GM21447 (cell line): Measurements from ENCODE around the gene C1orf159.

Source experiments
- ATAC-seq: cut with Tn5 transposase; IDR thresholded peaks from one replicate; pipeline ENCODE4 v1.9.1; 2021; ENCODE audit not compliant: unreplicated experiment

Gene C1orf159

GRCh38 chr1:1054971-1055370, 60.9 kb downstream of the C1orf159 start:
- no peak for ATAC-seq

DNA sequence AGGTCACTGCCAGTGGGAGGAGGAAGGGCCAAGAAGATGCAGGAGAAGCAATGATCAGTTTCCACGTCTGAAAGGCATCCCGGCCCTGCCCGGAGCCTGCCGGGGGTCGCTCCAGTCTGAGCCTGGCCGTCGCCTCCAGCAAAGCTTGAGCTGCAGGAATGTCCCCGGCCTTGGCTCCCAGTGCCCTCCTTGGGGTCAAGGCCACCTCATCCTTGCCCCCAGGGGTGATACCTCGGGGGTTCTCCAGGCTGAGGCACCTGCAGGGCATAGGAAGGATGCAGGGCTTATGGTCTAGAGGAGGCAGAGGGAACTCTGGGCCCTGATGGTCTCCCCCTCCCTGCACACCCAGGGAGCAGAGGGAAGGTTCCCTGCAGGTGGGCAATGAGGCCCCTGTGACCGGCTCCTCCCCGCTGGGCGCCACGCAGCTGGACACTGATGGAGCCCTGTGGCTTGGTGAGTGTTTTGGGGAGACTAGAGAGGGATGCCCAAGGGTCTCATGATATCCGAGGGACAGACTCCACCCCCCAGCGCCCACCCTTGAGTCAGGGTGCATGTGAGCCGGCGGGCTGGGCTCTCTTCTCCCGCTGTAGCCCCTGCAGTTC, 61.7 kb downstream of the C1orf159 start:
- ATAC-seq = no peak

- no peak for ATAC-seq
These were observed 62.2 kb downstream of the C1orf159 start for GRCh38 chr1:1053682-1054081.

DNA sequence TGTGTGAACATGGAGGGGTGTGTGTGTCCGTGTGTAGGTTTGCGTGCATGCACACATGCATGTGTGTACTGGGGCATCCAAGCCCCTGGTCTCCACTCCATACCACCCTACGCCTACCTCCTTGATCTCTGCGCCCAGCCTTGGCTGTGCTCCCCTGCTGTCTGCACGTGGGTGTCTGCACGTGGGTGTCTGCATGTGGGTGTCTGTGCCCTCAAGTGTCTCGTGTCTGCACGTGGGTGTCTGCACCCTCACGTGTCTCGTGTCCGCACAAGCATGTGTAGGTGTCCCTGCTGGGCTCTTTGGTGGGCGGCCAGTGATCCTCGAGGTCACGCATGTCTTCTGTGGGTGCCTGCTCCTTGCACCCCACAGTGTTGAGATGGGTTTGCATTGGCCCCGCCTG, 62.9 kb downstream of the C1orf159 start:
- ATAC-seq = no peak

- no peak for ATAC-seq
These were observed 63.7 kb downstream of the C1orf159 start for GRCh38 chr1:1052003-1052840.

- no peak for ATAC-seq
These were observed 64.6 kb downstream of the C1orf159 start for GRCh38 chr1:1051127-1051810.

DNA sequence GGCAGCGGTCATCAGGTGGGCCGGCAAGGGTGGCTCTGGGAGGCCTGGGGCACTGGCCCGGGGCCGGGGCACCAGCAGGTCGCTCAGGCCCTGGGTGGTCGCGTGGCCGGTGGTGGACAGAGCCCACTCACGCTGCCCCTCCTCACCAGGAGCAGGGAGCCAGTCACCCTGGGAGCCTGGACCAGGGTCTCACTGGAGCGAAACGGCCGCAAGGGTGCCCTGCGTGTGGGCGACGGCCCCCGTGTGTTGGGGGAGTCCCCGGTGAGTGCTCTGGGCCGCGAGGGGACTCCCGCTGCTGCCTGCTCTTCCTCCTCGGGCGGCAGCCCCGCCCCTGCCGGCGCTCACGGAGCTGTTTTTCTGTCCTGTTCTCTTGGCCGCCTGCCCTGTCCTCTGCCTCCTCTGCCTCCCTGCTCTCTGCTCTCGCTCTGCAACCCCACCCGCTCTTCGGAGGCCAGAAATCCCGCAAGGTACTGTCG, 65.3 kb downstream of the C1orf159 start:
- ATAC-seq = no peak

DNA sequence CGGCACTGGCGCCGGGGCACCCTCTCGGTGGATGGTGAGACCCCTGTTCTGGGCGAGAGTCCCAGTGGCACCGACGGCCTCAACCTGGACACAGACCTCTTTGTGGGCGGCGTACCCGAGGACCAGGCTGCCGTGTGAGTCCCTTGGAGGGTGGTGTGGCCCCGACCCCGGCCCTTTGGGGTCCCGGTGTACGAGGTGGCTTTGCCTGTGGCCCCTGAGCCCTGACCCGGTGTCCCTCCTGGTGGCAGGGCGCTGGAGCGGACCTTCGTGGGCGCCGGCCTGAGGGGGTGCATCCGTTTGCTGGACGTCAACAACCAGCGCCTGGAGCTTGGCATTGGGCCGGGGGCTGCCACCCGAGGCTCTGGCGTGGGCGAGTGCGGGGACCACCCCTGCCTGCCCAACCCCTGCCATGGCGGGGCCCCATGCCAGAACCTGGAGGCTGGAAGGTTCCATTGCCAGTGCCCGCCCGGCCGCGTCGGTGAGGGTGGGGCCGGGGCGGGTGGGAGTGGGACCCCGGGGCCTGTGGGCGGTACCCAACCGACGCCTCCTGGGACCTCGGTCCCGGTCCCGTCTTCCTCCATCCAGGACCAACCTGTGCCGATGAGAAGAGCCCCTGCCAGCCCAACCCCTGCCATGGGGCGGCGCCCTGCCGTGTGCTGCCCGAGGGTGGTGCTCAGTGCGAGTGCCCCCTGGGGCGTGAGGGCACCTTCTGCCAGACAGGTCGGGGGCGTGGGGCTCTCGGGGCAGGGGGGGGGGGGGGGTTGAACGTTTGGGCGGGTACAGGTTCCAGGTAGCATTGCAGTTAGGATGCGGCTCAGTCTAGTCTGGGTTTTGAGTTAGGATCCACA, 66.3 kb downstream of the C1orf159 start:
- ATAC-seq = no peak

GRCh38 chr1:1048765-1049164, 67.1 kb downstream of the C1orf159 start:
- ATAC-seq = no peak

- no peak for ATAC-seq
These were observed 67.9 kb downstream of the C1orf159 start for GRCh38 chr1:1047963-1048362.

- ATAC-seq = no peak
These were observed 68.5 kb downstream of the C1orf159 start for GRCh38 chr1:1047407-1047806.

- ATAC-seq = no peak
These were observed 69.1 kb downstream of the C1orf159 start for GRCh38 chr1:1046767-1047166.

- ATAC-seq = no peak
These were observed 69.6 kb downstream of the C1orf159 start for GRCh38 chr1:1046243-1046642.

DNA sequence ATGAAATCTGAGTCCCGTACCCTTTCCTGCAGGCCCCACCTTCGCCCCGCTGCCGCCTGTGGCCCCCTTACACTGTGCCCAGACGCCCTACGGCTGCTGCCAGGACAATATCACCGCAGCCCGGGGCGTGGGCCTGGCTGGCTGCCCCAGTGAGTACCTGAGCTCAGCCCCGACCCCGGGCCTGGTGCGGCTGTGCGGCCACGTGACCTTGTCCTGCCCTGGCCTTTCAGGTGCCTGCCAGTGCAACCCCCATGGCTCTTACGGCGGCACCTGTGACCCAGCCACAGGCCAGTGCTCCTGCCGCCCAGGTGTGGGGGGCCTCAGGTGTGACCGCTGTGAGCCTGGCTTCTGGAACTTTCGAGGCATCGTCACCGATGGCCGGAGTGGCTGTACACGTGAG, 70.8 kb downstream of the C1orf159 start:
- ATAC-seq = no peak

DNA sequence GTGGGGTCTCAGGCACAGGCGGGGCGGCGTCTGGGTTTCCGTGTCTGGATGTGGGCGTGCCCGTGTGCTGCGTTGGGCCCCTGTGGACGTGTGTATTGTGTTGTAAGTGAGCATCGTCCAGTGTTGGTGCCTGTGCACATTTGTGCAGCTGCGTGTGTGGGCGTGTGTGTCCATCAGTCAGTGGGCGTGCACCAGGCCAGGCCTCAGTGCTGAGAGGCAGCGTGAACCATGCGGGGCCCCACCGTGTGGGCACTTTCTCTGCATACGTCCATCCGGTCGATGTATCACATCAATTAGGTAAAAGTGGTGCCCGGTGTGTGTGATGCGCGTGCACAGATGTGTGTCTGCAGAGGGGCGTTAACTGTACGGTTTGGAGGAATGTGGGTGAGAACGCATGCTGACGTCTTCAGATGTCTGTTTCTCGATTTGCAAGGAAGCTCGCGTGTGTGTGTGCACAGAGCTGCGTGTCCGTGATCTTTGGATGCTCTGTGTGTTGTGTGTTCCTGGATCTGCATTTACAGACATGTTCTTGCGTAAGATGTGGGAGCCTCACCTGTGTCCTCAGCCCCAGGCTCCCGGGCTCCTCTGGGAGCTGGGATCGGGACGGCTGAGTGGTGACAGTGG, 71.3 kb downstream of the C1orf159 start:
- ATAC-seq = no peak

DNA sequence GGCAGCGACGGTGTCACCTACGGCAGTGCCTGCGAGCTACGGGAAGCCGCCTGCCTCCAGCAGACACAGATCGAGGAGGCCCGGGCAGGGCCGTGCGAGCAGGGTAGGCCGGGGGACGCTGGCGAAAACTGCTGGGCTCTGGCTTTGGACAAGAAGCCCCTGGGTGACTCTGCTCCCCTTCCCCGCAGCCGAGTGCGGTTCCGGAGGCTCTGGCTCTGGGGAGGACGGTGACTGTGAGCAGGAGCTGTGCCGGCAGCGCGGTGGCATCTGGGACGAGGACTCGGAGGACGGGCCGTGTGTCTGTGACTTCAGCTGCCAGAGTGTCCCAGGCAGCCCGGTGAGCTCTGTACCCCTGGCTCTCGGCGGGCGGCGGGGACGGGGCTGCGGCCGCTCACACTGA, 72.0 kb downstream of the C1orf159 start:
- ATAC-seq = no peak

DNA sequence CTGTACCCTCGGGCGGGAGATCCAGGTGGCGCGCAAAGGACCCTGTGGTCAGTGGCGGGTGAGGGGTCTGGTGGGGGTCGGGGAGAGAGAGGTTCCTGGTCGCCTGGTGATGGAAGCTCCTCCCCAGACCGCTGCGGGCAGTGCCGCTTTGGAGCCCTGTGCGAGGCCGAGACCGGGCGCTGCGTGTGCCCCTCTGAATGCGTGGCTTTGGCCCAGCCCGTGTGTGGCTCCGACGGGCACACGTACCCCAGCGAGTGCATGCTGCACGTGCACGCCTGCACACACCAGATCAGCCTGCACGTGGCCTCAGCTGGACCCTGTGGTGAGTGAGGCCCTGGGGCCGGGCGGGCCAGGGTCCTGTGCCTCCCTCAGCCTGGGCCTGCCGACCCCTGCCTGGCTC, 72.5 kb downstream of the C1orf159 start:
- no peak for ATAC-seq

- ATAC-seq = no peak
These were observed 73.1 kb downstream of the C1orf159 start for GRCh38 chr1:1042835-1043234.

DNA sequence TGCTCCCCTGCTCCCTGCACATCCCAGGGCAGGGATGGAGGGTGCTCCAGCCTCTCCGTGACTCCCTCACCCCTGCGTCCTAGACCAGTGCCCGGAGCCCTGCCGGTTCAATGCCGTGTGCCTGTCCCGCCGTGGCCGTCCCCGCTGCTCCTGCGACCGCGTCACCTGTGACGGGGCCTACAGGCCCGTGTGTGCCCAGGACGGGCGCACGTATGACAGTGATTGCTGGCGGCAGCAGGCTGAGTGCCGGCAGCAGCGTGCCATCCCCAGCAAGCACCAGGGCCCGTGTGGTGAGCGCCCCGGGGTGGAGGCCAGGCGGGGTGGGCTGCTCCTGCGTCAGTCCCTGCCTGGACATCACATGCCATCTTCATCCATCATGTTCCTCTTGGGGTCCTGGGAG, 74.0 kb downstream of the C1orf159 start:
- no peak for ATAC-seq

DNA sequence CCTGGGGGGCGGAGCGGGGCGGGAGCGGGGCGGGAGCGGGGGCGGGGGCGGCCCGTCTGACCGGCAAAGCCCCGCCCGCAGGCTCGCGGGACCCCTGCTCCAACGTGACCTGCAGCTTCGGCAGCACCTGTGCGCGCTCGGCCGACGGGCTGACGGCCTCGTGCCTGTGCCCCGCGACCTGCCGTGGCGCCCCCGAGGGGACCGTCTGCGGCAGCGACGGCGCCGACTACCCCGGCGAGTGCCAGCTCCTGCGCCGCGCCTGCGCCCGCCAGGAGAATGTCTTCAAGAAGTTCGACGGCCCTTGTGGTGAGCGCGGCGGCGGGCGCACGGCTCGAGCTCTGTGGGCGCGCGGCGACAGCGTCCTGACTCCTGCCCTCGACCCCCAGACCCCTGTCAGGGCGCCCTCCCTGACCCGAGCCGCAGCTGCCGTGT, 74.8 kb downstream of the C1orf159 start:
- no peak for ATAC-seq
